H1 (cell line): ENCODE measurements around the gene SLC13A3.

ENCODE experiments used
- CTCF ChIP-seq, 3 experiments: IDR thresholded peaks; 1 replicate in 2 of 3; 2 replicates in 1 of 3; pipeline versions ENCODE4 v1.5.1 to v1.6.1; 2011; ENCODE audit warnings: low read length in 3 of 3, mild to moderate bottlenecking in 3 of 3, inconsistent platforms in 2 of 3, low read depth in 1 of 3, moderate library complexity in 1 of 3; ENCODE audit not compliant: insufficient read depth in 1 of 3; ENCODE audit errors: control extremely low read depth in 1 of 3
- EZH2 ChIP-seq: fragments of 200-600 bp; sonication (generic); IDR thresholded peaks from 2 replicates; pipeline ENCODE4 v1.7.1; 2012; ENCODE audit warnings: low read depth, mild to moderate bottlenecking, moderate library complexity, low read length, inconsistent platforms; ENCODE audit not compliant: severe bottlenecking
- NRF1 ChIP-seq: IDR thresholded peaks from 2 replicates; pipeline ENCODE4 v1.6.1; 2011; ENCODE audit warnings: mild to moderate bottlenecking, low read depth, low read length, improper control_type of control experiment
- PHF8 ChIP-seq: fragments of 200-600 bp; sonication (generic); conservative IDR thresholded peaks from 2 replicates; pipeline ENCODE4 v1.7.1; 2012; ENCODE audit warnings: low read depth, mild to moderate bottlenecking, inconsistent platforms, low read length, moderate library complexity
- POLR2AphosphoS5 ChIP-seq: IDR thresholded peaks from 2 replicates; pipeline ENCODE4 v1.6.1; 2011; ENCODE audit warnings: low read depth, low read length
- POU5F1 ChIP-seq: IDR thresholded peaks from 2 replicates; pipeline ENCODE4 v1.6.1; 2011; ENCODE audit warnings: low read depth, mild to moderate bottlenecking, low read length, moderate library complexity
- SIRT6 ChIP-seq: IDR thresholded peaks from one replicate; pipeline ENCODE4 v1.7.1; 2012; ENCODE audit warnings: low read length, inconsistent platforms

- no peak for TF ChIP-seq NRF1
- TF ChIP-seq POLR2AphosphoS5: no peak
- no peak for TF ChIP-seq SIRT6
- no peak for TF ChIP-seq POU5F1
- TF ChIP-seq CTCF (IDR thresholded peaks at IDR 0.05; ENCODE audit: control extremely low read depth in 1 of 3, insufficient read depth in 1 of 3, low read depth in 1 of 3, low read length in 3 of 3): no peak
- no peak for TF ChIP-seq EZH2
- TF ChIP-seq PHF8: no peak
Measured at GRCh38 chr20:46607191-46607848, 43.9 kb downstream of the SLC13A3 start.
